SU-DHL-6 (cell line): Measurements from ENCODE around the gene SETSIP.

ENCODE experiments used
- EZH2phosphoT487 ChIP-seq: fragments of 200-600 bp; sonication (generic), shearing (Covaris generic); conservative IDR thresholded peaks from 2 replicates; pipeline ENCODE4 v1.6.1; 2018; ENCODE audit warnings: mild to moderate bottlenecking, antibody characterized with exemption, low read length, moderate library complexity, mixed read lengths
- TF ChIP-seq, protein P1 (sequence below): fragments of 200-600 bp; sonication (generic); IDR thresholded peaks from one replicate; pipeline ENCODE4 v1.5.1; 2017; ENCODE audit warnings: antibody characterized with exemption, mild to moderate bottlenecking, low read length, moderate library complexity; ENCODE audit not compliant: insufficient read depth, poor library complexity, severe bottlenecking

DNA sequence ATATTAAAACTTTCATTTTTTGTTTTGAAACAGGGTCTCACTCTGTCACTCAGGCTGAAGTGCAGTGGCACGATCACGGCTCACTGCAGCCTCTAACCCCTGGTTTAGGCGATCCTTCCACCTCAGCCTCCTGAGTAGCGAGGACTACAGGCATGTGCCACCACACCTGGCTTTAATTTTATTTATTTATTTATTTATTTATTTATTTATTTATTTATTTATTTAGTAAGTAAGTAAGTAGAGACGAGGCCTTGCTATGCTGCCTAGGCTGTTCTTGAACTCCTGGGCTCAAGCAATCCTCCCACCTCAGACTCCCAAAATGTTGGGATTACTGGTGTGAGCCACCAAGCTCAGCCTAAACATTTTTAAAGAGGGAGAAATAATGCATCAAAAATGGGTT lies 1.2 kb upstream of the SETSIP start:
- TF ChIP-seq, protein P1, sequence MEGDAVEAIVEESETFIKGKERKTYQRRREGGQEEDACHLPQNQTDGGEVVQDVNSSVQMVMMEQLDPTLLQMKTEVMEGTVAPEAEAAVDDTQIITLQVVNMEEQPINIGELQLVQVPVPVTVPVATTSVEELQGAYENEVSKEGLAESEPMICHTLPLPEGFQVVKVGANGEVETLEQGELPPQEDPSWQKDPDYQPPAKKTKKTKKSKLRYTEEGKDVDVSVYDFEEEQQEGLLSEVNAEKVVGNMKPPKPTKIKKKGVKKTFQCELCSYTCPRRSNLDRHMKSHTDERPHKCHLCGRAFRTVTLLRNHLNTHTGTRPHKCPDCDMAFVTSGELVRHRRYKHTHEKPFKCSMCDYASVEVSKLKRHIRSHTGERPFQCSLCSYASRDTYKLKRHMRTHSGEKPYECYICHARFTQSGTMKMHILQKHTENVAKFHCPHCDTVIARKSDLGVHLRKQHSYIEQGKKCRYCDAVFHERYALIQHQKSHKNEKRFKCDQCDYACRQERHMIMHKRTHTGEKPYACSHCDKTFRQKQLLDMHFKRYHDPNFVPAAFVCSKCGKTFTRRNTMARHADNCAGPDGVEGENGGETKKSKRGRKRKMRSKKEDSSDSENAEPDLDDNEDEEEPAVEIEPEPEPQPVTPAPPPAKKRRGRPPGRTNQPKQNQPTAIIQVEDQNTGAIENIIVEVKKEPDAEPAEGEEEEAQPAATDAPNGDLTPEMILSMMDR, result no peak
- TF ChIP-seq EZH2phosphoT487, result no peak
